Body of pancreas (tissue), 4 donors: ENCODE results near the gene FCHO1. TPM values are rescaled to one million over a fixed set of nuclear protein-coding genes. Genes with fewer than 3 reads are reported as not detected.
A peak's percentile ranks its signal among the peaks of the same experiment; 100 is the strongest.

Experiments
- ATAC-seq: fragments of 150-250 bp; one replicate; pipeline ENCODE4 v1.9.1; 2016
- DNase-seq, 4 donors: peaks; one replicate each; pipeline ENCODE4 v3.0.0-alpha.2; 2019
- H3K27ac ChIP-seq, 4 donors: fragments of 200-600 bp; sonication (generic); 1 replicate in 3 of 4; 2 replicates in 1 of 4; pipeline versions ENCODE4 v1.5.1 to v1.6.1; 2016 to 2019; ENCODE audit warnings: mild to moderate bottlenecking in 1 of 4, mixed read lengths in 1 of 4, moderate library complexity in 1 of 4
- H3K27me3 ChIP-seq, 2 donors: fragments of 200-600 bp; sonication (generic); one replicate each; pipeline ENCODE4 v1.6.0; 2016; ENCODE audit warnings: mild to moderate bottlenecking in 1 of 2
- H3K36me3 ChIP-seq, 2 donors: fragments of 200-600 bp; sonication (generic); replicated peaks in 1 of 2; 2 replicates each; pipeline ENCODE4 v1.5.1; 2016; ENCODE audit warnings: low read depth in 2 of 2; ENCODE audit not compliant: insufficient read depth in 1 of 2
- H3K4me1 ChIP-seq: fragments of 200-600 bp; sonication (generic); one replicate; pipeline ENCODE4 v1.6.0; 2016
- H3K4me3 ChIP-seq, 2 donors: fragments of 200-600 bp; sonication (generic); 1 replicate in 1 of 2; 2 replicates in 1 of 2; pipeline ENCODE4 v1.5.1; 2016 to 2019
- H3K9me3 ChIP-seq, 3 donors: fragments of 200-600 bp; sonication (generic); 1 replicate in 2 of 3; 2 replicates in 1 of 3; pipeline ENCODE4 v1.5.1; 2016
- POLR2A ChIP-seq, 3 donors: fragments of 450-650 bp; IDR thresholded peaks; one replicate each; pipeline ENCODE4 v1.6.1; 2016; ENCODE audit warnings: antibody characterized with exemption in 3 of 3, mild to moderate bottlenecking in 2 of 3
- WGBS, 2 donors: methylation state at CpG; one replicate each; pipeline ENCODE4 v1.1.5; 2017; 5-methylcytosine and 5-hydroxymethylcytosine counted together
- intact Hi-C: fragments of 100-400 bp; cut with DNase I; formaldehyde crosslinking; loops from one replicate; pipeline ENCODE4 v1.15.1; 2023
- total RNA-seq, 2 donors: library from RNA; depleted of rRNA; stranded (reverse); fragments of >200 nt; gene quantifications; one replicate each; pipeline ENCODE4 v1.1.0, GENCODE V29; 2016
- TF ChIP-seq, protein P1 (sequence below), 7 experiments: fragments of 450-650 bp in 4 of 7; fragments of 200-600 bp in 3 of 7; sonication (generic) in 3 of 7; IDR thresholded peaks; one replicate each; pipeline ENCODE4 v1.5.1; 2016 to 2019; ENCODE audit warnings: antibody characterized with exemption in 7 of 7

The FCHO1 gene
- total RNA-seq, 2 donors from 2014 or later, result 1.6 TPM; not detected in 1

DNA sequence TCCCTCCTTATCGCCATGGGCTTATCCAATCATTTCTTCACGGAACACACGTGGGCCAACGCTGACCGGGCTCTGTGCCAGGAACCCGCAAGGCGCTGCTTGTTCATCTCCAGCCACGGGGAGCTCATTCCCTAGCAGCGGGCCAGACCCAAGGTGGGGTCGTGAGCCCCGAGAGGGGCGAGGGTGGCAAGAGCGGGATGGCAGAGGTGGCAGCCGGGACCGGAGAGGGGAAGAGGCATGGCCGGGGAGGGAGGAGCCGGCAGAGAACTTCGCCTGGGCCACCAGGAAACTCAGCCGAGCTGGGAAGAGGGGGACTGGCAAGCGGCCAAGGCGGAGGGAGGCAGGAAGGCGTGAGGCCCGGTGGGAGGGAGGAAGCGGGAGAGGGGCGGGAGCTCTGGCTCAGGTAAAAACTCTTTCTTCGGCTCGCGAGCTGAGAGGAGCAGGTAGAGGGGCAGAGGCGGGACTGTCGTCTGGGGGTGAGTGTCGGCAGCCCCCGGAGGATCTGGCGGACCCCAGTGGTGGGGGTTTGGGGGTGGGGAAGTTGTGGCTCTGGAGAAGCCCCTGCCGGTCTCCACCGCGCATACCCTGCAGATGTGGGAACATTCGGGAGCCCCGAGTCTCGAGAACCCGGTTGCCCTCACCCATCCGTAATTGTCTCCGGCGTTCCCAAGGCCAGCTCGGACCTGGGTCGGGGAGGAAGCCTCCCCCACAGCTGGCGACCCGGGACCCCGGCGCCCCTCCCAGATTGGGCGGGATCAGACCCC, 43.6 kb downstream of the FCHO1 start, which contains the start of gene B3GNT3:
Gene B3GNT3 (plus strand): TSS at position 408 of the 764 bp plus-strand sequence. CDS start 12,670 bp downstream, outside the sequence.
- ATAC-seq, result peak; percentile 54
- Histone ChIP-seq H3K36me3 (no peaks in the 10 kb centered on the region), H3K27me3 (no peaks in the 10 kb centered on the region), H3K4me1 (peaks cover 59% of the 10 kb centered on the region), H3K4me3 (peak within 1 kb of the TSS in 1 of 2 donors; percentile 2), H3K27ac (peak within 1 kb of the TSS; percentile 23 to 63 (median 29)), H3K9me3 (no peaks in the 10 kb centered on the region)
- DNase-seq, result peak; percentile 76 to 88 (median 83)
- intact Hi-C loops, result no loop called here
- 2 to 4% methylated on average over 29 to 50 of the region's 50 CpGs for WGBS, 2 donors
- TF ChIP-seq, protein P1, sequence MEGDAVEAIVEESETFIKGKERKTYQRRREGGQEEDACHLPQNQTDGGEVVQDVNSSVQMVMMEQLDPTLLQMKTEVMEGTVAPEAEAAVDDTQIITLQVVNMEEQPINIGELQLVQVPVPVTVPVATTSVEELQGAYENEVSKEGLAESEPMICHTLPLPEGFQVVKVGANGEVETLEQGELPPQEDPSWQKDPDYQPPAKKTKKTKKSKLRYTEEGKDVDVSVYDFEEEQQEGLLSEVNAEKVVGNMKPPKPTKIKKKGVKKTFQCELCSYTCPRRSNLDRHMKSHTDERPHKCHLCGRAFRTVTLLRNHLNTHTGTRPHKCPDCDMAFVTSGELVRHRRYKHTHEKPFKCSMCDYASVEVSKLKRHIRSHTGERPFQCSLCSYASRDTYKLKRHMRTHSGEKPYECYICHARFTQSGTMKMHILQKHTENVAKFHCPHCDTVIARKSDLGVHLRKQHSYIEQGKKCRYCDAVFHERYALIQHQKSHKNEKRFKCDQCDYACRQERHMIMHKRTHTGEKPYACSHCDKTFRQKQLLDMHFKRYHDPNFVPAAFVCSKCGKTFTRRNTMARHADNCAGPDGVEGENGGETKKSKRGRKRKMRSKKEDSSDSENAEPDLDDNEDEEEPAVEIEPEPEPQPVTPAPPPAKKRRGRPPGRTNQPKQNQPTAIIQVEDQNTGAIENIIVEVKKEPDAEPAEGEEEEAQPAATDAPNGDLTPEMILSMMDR (IDR thresholded peaks at IDR 0.05), result no peak
- TF ChIP-seq POLR2A (IDR thresholded peaks at IDR 0.05), result peak; percentile 19 to 64 (median 40)

DNA sequence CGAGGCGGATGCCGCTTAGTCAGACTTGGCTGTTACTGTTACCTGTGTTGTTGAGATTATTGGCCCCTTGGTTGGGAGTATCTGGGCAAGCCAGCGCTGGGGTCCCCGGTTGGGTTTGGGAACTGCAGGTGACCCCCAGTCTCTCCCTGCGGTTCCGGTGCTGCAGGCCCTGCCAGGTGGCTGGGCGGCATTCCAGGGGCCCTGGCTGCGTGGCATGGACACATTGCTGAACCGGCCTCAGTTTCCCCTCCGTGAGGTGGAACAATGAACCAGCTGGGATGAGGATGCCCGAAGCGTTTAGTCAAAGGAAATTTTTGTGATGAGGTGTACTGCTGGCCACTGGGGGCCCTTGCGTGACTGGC, 44.2 kb downstream of the FCHO1 start:
- ATAC-seq (no peak), DNase-seq (no peak)
- H3K27me3 ChIP-seq, result no peaks in the 10 kb centered on the region
- WGBS, 2 donors, result 31 to 46% methylated on average over 8 to 14 of the region's 14 CpGs
- intact Hi-C loops, result no loop called here
- H3K27ac ChIP-seq, result peak overlapping the region in 3 of 4 donors; percentile 23 to 63 (median 26)
- H3K4me3 ChIP-seq, result peak overlapping the region in 1 of 2 donors; percentile 2
- TF ChIP-seq POLR2A (IDR thresholded peaks at IDR 0.05), result no peak
- TF ChIP-seq, protein P1 (IDR thresholded peaks at IDR 0.05), result no peak
- H3K4me1 ChIP-seq, result peaks cover 54% of the 10 kb centered on the region
- H3K9me3 ChIP-seq, result no peaks in the 10 kb centered on the region
- H3K36me3 ChIP-seq, result no peaks in the 10 kb centered on the region

DNA sequence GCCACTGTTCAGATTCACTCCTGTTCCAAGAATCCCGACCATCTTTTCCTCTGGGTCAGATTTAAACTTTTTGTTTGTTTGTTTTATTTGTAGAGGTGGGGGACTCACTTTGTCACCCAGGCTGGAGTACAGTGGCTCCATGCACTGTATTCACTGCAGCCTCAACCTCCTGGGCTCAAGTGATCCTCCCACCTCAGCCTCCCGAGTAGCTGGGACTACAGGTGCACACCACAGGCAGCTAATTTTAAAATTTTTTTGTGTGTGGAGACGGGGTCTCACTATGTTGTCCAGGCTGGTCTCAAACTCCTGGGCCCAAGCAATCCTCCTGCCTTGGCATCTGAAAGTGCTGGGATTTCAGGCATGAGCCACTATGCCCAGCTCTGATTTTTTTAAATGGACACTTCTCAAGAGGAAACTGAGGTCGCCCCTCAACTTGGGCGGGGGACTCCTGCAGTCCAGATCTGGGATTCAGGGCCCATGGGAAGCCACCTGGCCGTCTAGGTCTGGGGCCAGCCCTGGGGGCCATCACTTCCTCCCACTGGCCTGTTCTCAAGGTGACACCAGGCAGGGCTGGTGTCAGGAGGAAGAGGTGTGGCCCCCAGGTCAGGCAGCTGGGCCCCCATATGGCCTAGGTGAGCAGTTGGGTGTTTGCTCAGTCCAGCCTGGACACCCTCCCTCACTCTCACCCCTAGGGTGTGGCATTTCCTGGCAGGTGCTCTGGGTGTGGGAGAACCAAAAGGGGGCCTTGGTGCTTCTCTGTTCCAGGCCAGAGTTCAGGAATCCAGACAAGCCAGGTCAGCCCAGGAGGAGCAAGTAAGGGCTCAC, 44.9 kb downstream of the FCHO1 start:
- ATAC-seq, result no peak
- H3K4me3 ChIP-seq, result no peak overlapping the region
- H3K27me3 ChIP-seq, result no peaks in the 10 kb centered on the region

DNA sequence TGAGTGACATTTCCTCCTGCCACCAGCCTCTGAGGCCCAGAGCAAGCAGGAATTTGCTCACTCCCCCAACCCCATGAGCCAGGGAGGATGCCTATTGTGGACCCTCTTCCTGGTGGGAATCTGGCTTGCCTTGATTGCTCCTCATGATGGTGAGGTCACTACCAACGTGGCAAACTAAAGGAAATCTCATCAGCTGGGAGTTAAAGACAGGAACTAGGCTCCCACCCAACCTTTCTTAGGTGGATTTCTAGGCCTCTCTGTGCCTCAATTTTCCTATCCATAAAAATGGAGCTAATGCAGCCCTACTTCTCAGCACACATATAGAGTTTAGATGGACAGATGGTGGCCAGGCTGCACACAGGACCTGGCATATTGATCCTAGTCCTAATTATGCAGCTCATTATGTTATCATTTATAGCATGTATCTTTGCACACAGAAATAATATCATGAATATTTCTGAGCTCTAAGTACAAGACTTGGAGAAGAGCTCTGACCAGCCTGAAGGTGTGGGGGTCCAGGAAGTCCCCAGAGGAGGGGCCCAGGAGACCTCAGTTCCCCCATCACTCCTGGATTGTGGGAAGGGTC, 45.7 kb downstream of the FCHO1 start:
- TF ChIP-seq, protein P1 (IDR thresholded peaks at IDR 0.05), result no peak
- TF ChIP-seq POLR2A (IDR thresholded peaks at IDR 0.05), result no peak
- DNase-seq (no peak), ATAC-seq (no peak)
- 31% methylated on average over 1 of the region's 1 CpG; no CpG with 5 or more reads in 1 of the 2 donors for whole genome bisulfite sequencing, 2 donors
- H3K4me1 ChIP-seq, result peaks cover 39% of the 10 kb centered on the region
- H3K27ac ChIP-seq, result peak overlapping the region in 3 of 4 donors; percentile 51 to 74 (median 63)
- no peaks in the 10 kb centered on the region for H3K9me3 ChIP-seq
- no peak overlapping the region for H3K4me3 ChIP-seq
- no peaks in the 10 kb centered on the region for H3K27me3 ChIP-seq
- intact Hi-C loops, result no loop called here
- no peaks in the 10 kb centered on the region for H3K36me3 ChIP-seq

More for the DNA sequence above, 44.9 kb downstream of the FCHO1 start:
- Histone ChIP-seq H3K9me3 (no peaks in the 10 kb centered on the region), H3K36me3 (no peaks in the 10 kb centered on the region), H3K4me1 (peaks cover 46% of the 10 kb centered on the region), H3K27ac (peak overlapping the region in 3 of 4 donors; percentile 51 to 63 (median 59))
- no peak for TF ChIP-seq POLR2A (IDR thresholded peaks at IDR 0.05)
- TF ChIP-seq, protein P1 (IDR thresholded peaks at IDR 0.05), result no peak
- intact Hi-C loops, result no loop called here
- WGBS, 2 donors, result 81 to 90% methylated on average over 3 to 4 of the region's 6 CpGs
- peak in 2 of 4 donors; percentile 26 to 41 for DNase-seq
